CD4-positive, alpha-beta T cell treated with Interleukin-2 at 100 ng/mL for 4 hours (primary cell): Measurements from ENCODE around the gene NSG1.

ENCODE experiments used
- DNase-seq: peaks from one replicate; pipeline ENCODE4 v3.0.0-alpha.2; 2020; ENCODE audit warnings: low spot score

The NSG1 gene

GRCh38 chr4:4396628-4397440 is 9.9 kb downstream of the NSG1 start:
- no peak for DNase-seq

- DNase-seq, result no peak
Measured at GRCh38 chr4:4397441-4397819, 10.5 kb downstream of the NSG1 start.

- DNase-seq, result no peak
Measured at GRCh38 chr4:4398430-4398829, 11.5 kb downstream of the NSG1 start.

- DNase-seq, result no peak
Measured at GRCh38 chr4:4401036-4401435, 14.1 kb downstream of the NSG1 start.

GRCh38 chr4:4402966-4403365 is 16.1 kb downstream of the NSG1 start:
- DNase-seq, result no peak

- DNase-seq, result no peak
Measured at GRCh38 chr4:4405358-4405962, 18.6 kb downstream of the NSG1 start.

GRCh38 chr4:4406455-4407298 is 19.8 kb downstream of the NSG1 start:
- DNase-seq, result no peak

- DNase-seq, result no peak
Measured at GRCh38 chr4:4407299-4408131, 20.6 kb downstream of the NSG1 start.

GRCh38 chr4:4408132-4408523 is 21.2 kb downstream of the NSG1 start:
- no peak for DNase-seq

GRCh38 chr4:4408576-4409335 is 21.9 kb downstream of the NSG1 start:
- no peak for DNase-seq

- DNase-seq, result no peak
Measured at GRCh38 chr4:4409416-4410115, 22.7 kb downstream of the NSG1 start.

- no peak for DNase-seq
Measured at GRCh38 chr4:4410271-4410670, 23.4 kb downstream of the NSG1 start.

- DNase-seq, result no peak
Measured at GRCh38 chr4:4411906-4412305, 25.0 kb downstream of the NSG1 start.

- no peak for DNase-seq
Measured at GRCh38 chr4:4412641-4413372, 25.9 kb downstream of the NSG1 start.

GRCh38 chr4:4413373-4413725 is 26.4 kb downstream of the NSG1 start:
- DNase-seq, result no peak

GRCh38 chr4:4413806-4414205 is 26.9 kb downstream of the NSG1 start:
- no peak for DNase-seq

- DNase-seq, result no peak
Measured at GRCh38 chr4:4415107-4415805, 28.4 kb downstream of the NSG1 start.

- no peak for DNase-seq
Measured at GRCh38 chr4:4415806-4416805, 29.2 kb downstream of the NSG1 start.
